GM12891 (cell line): ENCODE results near the gene MGAT4D.
"Not testable (repeated sequence)": the region's sequence is repeated elsewhere in the genome, so short reads cannot be mapped to it uniquely, and the experiment has no call there.

ENCODE experiments used
- PAX5 ChIP-seq: IDR thresholded peaks from 2 replicates; pipeline ENCODE4 v1.6.1; 2011; ENCODE audit warnings: low read length, moderate library complexity, mild to moderate bottlenecking; ENCODE audit not compliant: insufficient read depth, severe bottlenecking
- POLR2A ChIP-seq: IDR thresholded peaks from 2 replicates; pipeline ENCODE4 v1.6.1; 2011; ENCODE audit warnings: low read depth, low read length, control low read depth
- POLR2AphosphoS5 ChIP-seq: IDR thresholded peaks from 2 replicates; pipeline ENCODE4 v1.6.1; 2011; ENCODE audit warnings: low read depth, low read length, control low read depth
- POU2F2 ChIP-seq: IDR thresholded peaks from 2 replicates; pipeline ENCODE4 v1.6.1; 2011; ENCODE audit warnings: low read depth, mild to moderate bottlenecking, control low read depth, low read length, moderate library complexity
- SPI1 ChIP-seq: IDR thresholded peaks from 2 replicates; pipeline ENCODE4 v1.6.1; 2011; ENCODE audit warnings: low read depth, low read length, control low read depth
- TAF1 ChIP-seq: IDR thresholded peaks from 2 replicates; pipeline ENCODE4 v1.6.1; 2011; ENCODE audit warnings: low read depth, low read length, control low read depth

DNA sequence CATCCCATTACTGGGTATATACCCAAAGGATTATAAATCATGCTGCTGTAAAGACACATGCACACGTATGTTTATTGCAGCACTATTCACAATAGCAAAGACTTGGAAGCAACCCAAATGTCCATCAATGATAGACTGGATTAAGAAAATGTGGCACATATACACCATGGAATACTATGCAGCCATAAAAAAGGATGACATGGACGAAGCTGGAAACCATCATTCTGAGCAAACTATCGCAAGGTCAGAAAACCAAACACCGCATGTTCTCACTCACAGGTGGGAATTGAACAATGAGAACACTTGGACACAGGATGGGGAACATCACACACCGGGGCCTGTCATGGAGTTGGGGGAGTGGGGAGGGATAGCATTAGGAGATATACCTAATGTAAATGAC lies 15.7 kb upstream of the MGAT4D start:
- TF ChIP-seq POLR2A, POLR2AphosphoS5, SPI1, TAF1, POU2F2, PAX5: not testable (repeated sequence)
